MM.1S (cell line): ENCODE data around the gene EVA1C.

Experiments
- EZH2 ChIP-seq: fragments of 300-600 bp; sonication (generic); optimal IDR thresholded peaks from 2 replicates; pipeline ENCODE3; 2017; ENCODE audit warnings: low read depth, mild to moderate bottlenecking, antibody characterized with exemption, low read length, mixed read lengths
- EZH2phosphoT487 ChIP-seq: fragments of 300-600 bp; sonication (generic); IDR thresholded peaks from 2 replicates; pipeline ENCODE4 v1.6.1; 2018; ENCODE audit warnings: antibody characterized with exemption, low read length
- TF ChIP-seq, protein P1 (sequence below): fragments of 300-600 bp; sonication (generic); IDR thresholded peaks from 2 replicates; pipeline ENCODE4 v1.5.1; 2016; ENCODE audit warnings: antibody characterized with exemption, low read length, mixed read lengths

DNA sequence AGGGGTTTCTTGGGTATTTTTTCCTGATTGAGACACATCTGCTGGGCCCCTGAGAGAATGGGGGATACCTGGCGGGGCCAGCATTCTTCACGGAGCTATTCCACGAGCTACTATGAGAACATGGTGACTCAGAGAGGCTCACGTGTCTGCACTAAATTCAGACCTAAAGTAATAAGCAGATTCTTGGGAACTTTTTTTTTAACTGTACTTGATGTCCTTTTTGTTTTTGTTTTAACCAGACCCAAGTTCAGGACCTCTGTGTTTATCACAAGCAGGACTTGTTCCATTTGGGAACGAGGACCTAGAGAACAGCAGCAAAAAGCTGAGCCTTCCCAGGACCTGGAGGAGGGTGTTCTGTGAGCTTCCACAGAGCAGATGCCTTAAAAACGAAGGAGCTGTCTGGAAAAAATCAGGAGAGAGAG, 44.0 kb downstream of the EVA1C start:
- TF ChIP-seq, protein P1, sequence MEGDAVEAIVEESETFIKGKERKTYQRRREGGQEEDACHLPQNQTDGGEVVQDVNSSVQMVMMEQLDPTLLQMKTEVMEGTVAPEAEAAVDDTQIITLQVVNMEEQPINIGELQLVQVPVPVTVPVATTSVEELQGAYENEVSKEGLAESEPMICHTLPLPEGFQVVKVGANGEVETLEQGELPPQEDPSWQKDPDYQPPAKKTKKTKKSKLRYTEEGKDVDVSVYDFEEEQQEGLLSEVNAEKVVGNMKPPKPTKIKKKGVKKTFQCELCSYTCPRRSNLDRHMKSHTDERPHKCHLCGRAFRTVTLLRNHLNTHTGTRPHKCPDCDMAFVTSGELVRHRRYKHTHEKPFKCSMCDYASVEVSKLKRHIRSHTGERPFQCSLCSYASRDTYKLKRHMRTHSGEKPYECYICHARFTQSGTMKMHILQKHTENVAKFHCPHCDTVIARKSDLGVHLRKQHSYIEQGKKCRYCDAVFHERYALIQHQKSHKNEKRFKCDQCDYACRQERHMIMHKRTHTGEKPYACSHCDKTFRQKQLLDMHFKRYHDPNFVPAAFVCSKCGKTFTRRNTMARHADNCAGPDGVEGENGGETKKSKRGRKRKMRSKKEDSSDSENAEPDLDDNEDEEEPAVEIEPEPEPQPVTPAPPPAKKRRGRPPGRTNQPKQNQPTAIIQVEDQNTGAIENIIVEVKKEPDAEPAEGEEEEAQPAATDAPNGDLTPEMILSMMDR = no peak
- TF ChIP-seq EZH2 = no peak
- TF ChIP-seq EZH2phosphoT487 = no peak
